ENCODE results near the gene ATP10A. TPM values are rescaled to one million over a fixed set of nuclear protein-coding genes. Genes with fewer than 3 reads are reported as not detected.

The ATP10A gene
- total and polyA plus RNA-seq, 8 donors = 1.5 to 15.2 (median 3.2) TPM

- Histone ChIP-seq H3K4me3 (no peak overlapping the region), H3K27ac (no peak overlapping the region), H3K9me3 (no peaks in the 10 kb centered on the region), H3K36me3 (no peaks in the 10 kb centered on the region), H3K27me3 (no peaks in the 10 kb centered on the region), H3K4me1 (peaks cover 5 to 55% (median 35%) of the 10 kb centered on the region in 4 donors)
- no peak for TF ChIP-seq CTCF (IDR thresholded peaks at IDR 0.05)
- intact Hi-C loops (cut with DNase I; ENCODE audit: low total_unique reads) = no loop called here
- WGBS, 5 donors = 85 to 92% (median 90%) methylated on average over 6 of the region's 6 CpGs
- DNase-seq = peak; percentile 17 to 37
Measured at GRCh38 chr15:25793354-25794050, 69.6 kb downstream of the ATP10A start.

- Histone ChIP-seq H3K27ac (no peak overlapping the region), H3K9me3 (no peaks in the 10 kb centered on the region), H3K4me1 (peaks cover 6 to 55% (median 37%) of the 10 kb centered on the region in 4 donors), H3K27me3 (no peaks in the 10 kb centered on the region), H3K36me3 (no peaks in the 10 kb centered on the region), H3K4me3 (no peak overlapping the region)
- no peak for DNase-seq
- intact Hi-C loops (cut with DNase I; ENCODE audit: low total_unique reads) = no loop called here
- WGBS, 5 donors = 43 to 100% (median 67%) methylated on average over 1 to 3 of the region's 3 CpGs
- TF ChIP-seq POLR2A (IDR thresholded peaks at IDR 0.05) (no peak), CTCF (IDR thresholded peaks at IDR 0.05) (no peak)
Measured at GRCh38 chr15:25792128-25792527, 71.0 kb downstream of the ATP10A start.

GRCh38 chr15:25790000-25790660 is 73.0 kb downstream of the ATP10A start:
- DNase-seq = peak; percentile 35 to 86
- no peak for TF ChIP-seq CTCF (IDR thresholded peaks at IDR 0.05)
- TF ChIP-seq POLR2AphosphoS5 (IDR thresholded peaks at IDR 0.05) = peak; percentile 42 to 75 (median 59)
- WGBS, 5 donors = 40 to 70% (median 62%) methylated on average over 7 of the region's 7 CpGs
- Histone ChIP-seq H3K9me3 (no peaks in the 10 kb centered on the region), H3K4me3 (no peak overlapping the region), H3K27ac (peak overlapping the region in 4 of 5 donors; percentile 76 to 84 (median 80)), H3K4me1 (peaks cover 6 to 50% (median 35%) of the 10 kb centered on the region in 4 donors), H3K36me3 (no peaks in the 10 kb centered on the region), H3K27me3 (no peaks in the 10 kb centered on the region)
- intact Hi-C loops (cut with DNase I; ENCODE audit: low total_unique reads) = no loop called here

GRCh38 chr15:25789616-25789999 is 73.5 kb downstream of the ATP10A start:
- Histone ChIP-seq H3K4me1 (peaks cover 6 to 52% (median 35%) of the 10 kb centered on the region in 4 donors), H3K9me3 (no peaks in the 10 kb centered on the region), H3K4me3 (no peak overlapping the region), H3K36me3 (no peaks in the 10 kb centered on the region), H3K27me3 (no peaks in the 10 kb centered on the region), H3K27ac (peak overlapping the region in 4 of 5 donors; percentile 76 to 84 (median 80))
- DNase-seq = no peak
- WGBS, 5 donors = 54 to 83% (median 76%) methylated on average over 5 of the region's 5 CpGs
- intact Hi-C loops (cut with DNase I; ENCODE audit: low total_unique reads) = no loop called here
- TF ChIP-seq POLR2A (IDR thresholded peaks at IDR 0.05) (no peak), EP300 (IDR thresholded peaks at IDR 0.05) (no peak), POLR2AphosphoS5 (IDR thresholded peaks at IDR 0.05) (no peak), CTCF (IDR thresholded peaks at IDR 0.05) (no peak)

Measured in stomach (tissue), 9 donors.